Adrenal gland (tissue), 12 donors: ENCODE results near the gene CSAD. TPM values are rescaled to one million over a fixed set of nuclear protein-coding genes. Genes with fewer than 3 reads are reported as not detected.

Experiments
- DNase-seq, 7 donors: peaks; one replicate each; pipeline ENCODE4 v3.0.0-alpha.2; 2019 to 2020
- H3K27ac ChIP-seq, 5 donors: fragments of 200-600 bp; sonication (generic) in 4 of 5; 1 replicate in 3 of 5; 2 replicates in 2 of 5; pipeline versions ENCODE4 v1.5.1 to v1.8.0; 2016 to 2020; ENCODE audit warnings: mild to moderate bottlenecking in 1 of 5
- H3K27me3 ChIP-seq: fragments of 200-600 bp; 2 replicates; pipeline ENCODE4 v1.8.0; 2021
- H3K36me3 ChIP-seq, 2 donors: fragments of 200-600 bp; replicated peaks in 1 of 2; 1 replicate in 1 of 2; 2 replicates in 1 of 2; pipeline versions ENCODE4 v1.5.1 to v1.8.0; 2018 to 2022
- H3K4me1 ChIP-seq, 2 donors: fragments of 200-600 bp; replicated peaks in 1 of 2; 1 replicate in 1 of 2; 2 replicates in 1 of 2; pipeline versions ENCODE4 v1.5.1 to v1.8.0; 2018 to 2021
- H3K4me3 ChIP-seq, 4 donors: fragments of 200-600 bp; sonication (generic) in 3 of 4; one replicate each; pipeline ENCODE4 v1.5.1; 2016 to 2018
- H3K9me3 ChIP-seq, 3 donors: fragments of 200-600 bp; sonication (generic) in 1 of 3; replicated peaks in 1 of 3; 1 replicate in 2 of 3; 2 replicates in 1 of 3; pipeline versions ENCODE4 v1.5.1 to v1.8.0; 2016 to 2021
- CTCF ChIP-seq, 6 experiments: fragments of 450-650 bp in 4 of 6; fragments of 200-600 bp in 2 of 6; sonication (generic) in 1 of 6; IDR thresholded peaks; 1 replicate in 5 of 6; 2 replicates in 1 of 6; pipeline versions ENCODE4 v1.5.1 to v1.8.0; 2016 to 2021; ENCODE audit warnings: antibody characterized with exemption in 6 of 6, mild to moderate bottlenecking in 2 of 6, moderate library complexity in 1 of 6
- POLR2A ChIP-seq, 2 donors: fragments of 450-650 bp; IDR thresholded peaks; one replicate each; pipeline ENCODE4 v1.6.1; 2017; ENCODE audit warnings: antibody characterized with exemption in 2 of 2, mild to moderate bottlenecking in 2 of 2, moderate library complexity in 1 of 2
- WGBS, 4 donors: extraction: QIAGEN DNeasy Blood & Tissue Kit in 2 of 4; methylation state at CpG; one replicate each; pipeline versions ENCODE4 v1.1.5 to v1.1.7; 2013 to 2017; 5-methylcytosine and 5-hydroxymethylcytosine counted together
- intact Hi-C, 2 donors: fragments of 100-400 bp; cut with DNase I; formaldehyde crosslinking; loops; one replicate each; pipeline versions ENCODE4 v1.14.1 to v1.15.0; 2022 to 2023
- polyA plus RNA-seq, 3 donors: library from polyadenylated mRNA; stranded (reverse); fragments of 200-250 nt in 2 of 3; fragments of 350-450 nt in 1 of 3; fragmentation: Illumina TruSeq in 1 of 3; extraction: RNeasy Lipid Tissue Mini Kit (QIAGEN cat#74804) in 1 of 3; gene quantifications; one replicate each; pipeline ENCODE4 v1.2.3, GENCODE V29; 2013 to 2014
- total RNA-seq, 9 donors: library from RNA; depleted of rRNA in 4 of 9; stranded (reverse); fragments of >200 nt in 4 of 9; fragments of 120-200 nt in 1 of 9; fragmentation: NEBNext Ultra II Directional in 1 of 9; extraction: Animal tissue kit (Norgen Biotek cat#: 25700) in 1 of 9; gene quantifications; one replicate each; pipeline versions ENCODE4 v1.1.0 to v1.2.4, GENCODE V29; 2013 to 2023
- donor health status: healthy with polysubstance abuse.
- donor health status: Bipolar disorder and iron deficiency.
- donor health status: DM: yes; HTN: yes; CAD: no.
- donor health status: DM: no; HTN: no; CAD: no.
- donor health status: DM: no; HTN: no; CAD: no.
- donor health status: DM: yes; HTN: yes; CAD: no.

The CSAD gene
- total and polyA plus RNA-seq, 12 donors, result 2.3 to 140 (median 20.6) TPM

- whole genome bisulfite sequencing, 4 donors, result 0 to 62% (median 52%) methylated on average over 1 to 3 of the region's 3 CpGs
- Histone ChIP-seq H3K27ac (peak overlapping the region in 4 of 5 donors; percentile 18 to 99 (median 78)), H3K9me3 (no peaks in the 10 kb centered on the region), H3K36me3 (peaks cover 0 to 14% of the 10 kb centered on the region in 2 donors), H3K27me3 (no peaks in the 10 kb centered on the region), H3K4me3 (peak overlapping the region in 1 of 4 donors; percentile 91), H3K4me1 (peaks cover 34 to 51% of the 10 kb centered on the region in 2 donors)
- TF ChIP-seq CTCF (IDR thresholded peaks at IDR 0.05) (no peak), POLR2A (IDR thresholded peaks at IDR 0.05) (no peak)
- intact Hi-C loops, result loop anchor here in 1 of 2 donors (10.0 kb wide), 2 partner anchors 67 to 207 kb away; partner anchors contain the start of gene AMHR2
- peak in 1 of 7 donors; percentile 49 for DNase-seq
Observed at GRCh38 chr12:53217931-53218307, 37.2 kb upstream of the CSAD start.

GRCh38 chr12:53217051-53217930 is 36.6 kb upstream of the CSAD start:
- peaks cover 30 to 46% of the 10 kb centered on the region in 2 donors for H3K4me1 ChIP-seq
- peak in 1 of 2 donors; percentile 22 for TF ChIP-seq POLR2A (IDR thresholded peaks at IDR 0.05)
- no peak for TF ChIP-seq CTCF (IDR thresholded peaks at IDR 0.05)
- intact Hi-C loops, result loop anchor here in 1 of 2 donors (10.0 kb wide), 2 partner anchors 68 to 208 kb away; partner anchors contain the start of gene AMHR2

GRCh38 chr12:53215497-53215896 is 34.8 kb upstream of the CSAD start:
- TF ChIP-seq CTCF (IDR thresholded peaks at IDR 0.05) (no peak), POLR2A (IDR thresholded peaks at IDR 0.05) (no peak)
- H3K9me3 ChIP-seq, result no peaks in the 10 kb centered on the region
- intact Hi-C loops, result loop anchor here in 1 of 2 donors (10.0 kb wide), 2 partner anchors 69 to 209 kb away; partner anchors contain the start of gene AMHR2
- 60 to 92% (median 88%) methylated on average over 2 to 8 of the region's 8 CpGs for WGBS, 4 donors
- peak overlapping the region in 2 of 5 donors; percentile 47 to 97 for H3K27ac ChIP-seq
- DNase-seq, result no peak
- H3K4me3 ChIP-seq, result no peak overlapping the region
- H3K36me3 ChIP-seq, result peaks cover 0 to 36% of the 10 kb centered on the region in 2 donors
- H3K27me3 ChIP-seq, result no peaks in the 10 kb centered on the region
- peaks cover 24 to 41% of the 10 kb centered on the region in 2 donors for H3K4me1 ChIP-seq

More at GRCh38 chr12:53217051-53217930, 36.6 kb upstream of the CSAD start:
- peak in 5 of 7 donors; percentile 62 to 75 (median 64) for DNase-seq
- WGBS, 4 donors, result 41 to 49% (median 44%) methylated on average over 14 to 19 of the region's 19 CpGs
- no peaks in the 10 kb centered on the region for H3K9me3 ChIP-seq
- H3K4me3 ChIP-seq, result no peak overlapping the region
- no peaks in the 10 kb centered on the region for H3K27me3 ChIP-seq
- H3K36me3 ChIP-seq, result peaks cover 0 to 18% of the 10 kb centered on the region in 2 donors
- peak overlapping the region in 4 of 5 donors; percentile 18 to 99 (median 78) for H3K27ac ChIP-seq
